ENCODE measurements around the gene KRTAP12-1. TPM values are rescaled to one million over a fixed set of nuclear protein-coding genes. Genes with fewer than 3 reads are reported as not detected.

The KRTAP12-1 gene
- total and polyA plus RNA-seq, 2 experiments from 2014 or later = not detected

GRCh38 chr21:44710756-44711326 lies 28.9 kb upstream of the KRTAP12-1 start:
- no peaks in the 10 kb centered on the region for H3K9me3 ChIP-seq (ENCODE audit: low read depth)
- DNase-seq (ENCODE audit: low spot score) = peak; percentile 62
- H3K4me1 ChIP-seq (ENCODE audit: insufficient read depth) = peaks cover 24% of the 10 kb centered on the region
- WGBS (ENCODE audit: low lambda C conversion rate, missing lambda C conversion rate) = 3% methylated on average over 20 of the region's 20 CpGs
- no peaks in the 10 kb centered on the region for H3K9me2 ChIP-seq (replicated peaks; ENCODE audit: insufficient read depth)
- peak overlapping the region; percentile 67 for H3K4me2 ChIP-seq
- peaks cover 100% of the 10 kb centered on the region for H3K27me3 ChIP-seq
- H2AFZ ChIP-seq = no peak overlapping the region
- no peaks in the 10 kb centered on the region for H4K20me1 ChIP-seq (ENCODE audit: insufficient read depth, poor library complexity, severe bottlenecking)
- no peaks in the 10 kb centered on the region for H3K79me2 ChIP-seq
- peak; percentile 39 for TF ChIP-seq EZH2phosphoT487 (IDR thresholded peaks at IDR 0.05; ENCODE audit: low read depth, severe bottlenecking, unreplicated experiment)
- no peak for TF ChIP-seq CTCF (IDR thresholded peaks at IDR 0.05; ENCODE audit: poor library complexity)
- H3K27ac ChIP-seq = no peak overlapping the region
- no peak overlapping the region for H3K4me3 ChIP-seq
- no peaks in the 10 kb centered on the region for H3K36me3 ChIP-seq (replicated peaks; ENCODE audit: insufficient read depth, low read depth)

- Histone ChIP-seq H2AFZ (no peak overlapping the region), H3K9me3 (ENCODE audit: low read depth) (no peaks in the 10 kb centered on the region), H3K4me1 (ENCODE audit: insufficient read depth) (peaks cover 24% of the 10 kb centered on the region), H3K27me3 (peaks cover 98% of the 10 kb centered on the region), H3K79me2 (no peaks in the 10 kb centered on the region), H3K4me3 (no peak overlapping the region), H3K4me2 (peak overlapping the region; percentile 51), H3K9me2 (replicated peaks; ENCODE audit: insufficient read depth) (no peaks in the 10 kb centered on the region), H3K36me3 (replicated peaks; ENCODE audit: insufficient read depth, low read depth) (no peaks in the 10 kb centered on the region), H3K27ac (no peak overlapping the region), H4K20me1 (ENCODE audit: insufficient read depth, poor library complexity, severe bottlenecking) (no peaks in the 10 kb centered on the region)
- no peak for TF ChIP-seq EZH2 (IDR thresholded peaks at IDR 0.05; ENCODE audit: borderline replicate concordance)
- TF ChIP-seq EZH2phosphoT487 (IDR thresholded peaks at IDR 0.05; ENCODE audit: low read depth, severe bottlenecking, unreplicated experiment) = no peak
- TF ChIP-seq CTCF (IDR thresholded peaks at IDR 0.05; ENCODE audit: poor library complexity) = no peak
- WGBS (ENCODE audit: low lambda C conversion rate, missing lambda C conversion rate) = 7% methylated on average over 9 of the region's 17 CpGs
- DNase-seq (ENCODE audit: low spot score) = no peak
Measured at GRCh38 chr21:44710294-44710665, 28.3 kb upstream of the KRTAP12-1 start.

GRCh38 chr21:44709426-44710293 lies 27.7 kb upstream of the KRTAP12-1 start:
- H3K79me2 ChIP-seq = no peaks in the 10 kb centered on the region
- no peak overlapping the region for H2AFZ ChIP-seq

More at GRCh38 chr21:44709426-44710293, 27.7 kb upstream of the KRTAP12-1 start:
- TF ChIP-seq CTCF (IDR thresholded peaks at IDR 0.05; ENCODE audit: poor library complexity) (no peak), EZH2phosphoT487 (IDR thresholded peaks at IDR 0.05; ENCODE audit: low read depth, severe bottlenecking, unreplicated experiment) (no peak), EZH2 (IDR thresholded peaks at IDR 0.05; ENCODE audit: borderline replicate concordance) (peak; percentile 72)
- H3K4me2 ChIP-seq = peak overlapping the region; percentile 51
- H3K27ac ChIP-seq = no peak overlapping the region
- 5% methylated on average over 45 of the region's 45 CpGs for WGBS (ENCODE audit: low lambda C conversion rate, missing lambda C conversion rate)
- H3K27me3 ChIP-seq = peaks cover 97% of the 10 kb centered on the region
- H3K4me3 ChIP-seq = no peak overlapping the region
- no peaks in the 10 kb centered on the region for H3K9me2 ChIP-seq (replicated peaks; ENCODE audit: insufficient read depth)
- H3K4me1 ChIP-seq (ENCODE audit: insufficient read depth) = peaks cover 24% of the 10 kb centered on the region
- H4K20me1 ChIP-seq (ENCODE audit: insufficient read depth, poor library complexity, severe bottlenecking) = no peaks in the 10 kb centered on the region
- no peaks in the 10 kb centered on the region for H3K36me3 ChIP-seq (replicated peaks; ENCODE audit: insufficient read depth, low read depth)
- H3K9me3 ChIP-seq (ENCODE audit: low read depth) = no peaks in the 10 kb centered on the region
- no peak for DNase-seq (ENCODE audit: low spot score)
